GM12878 (cell line): ENCODE measurements around the gene PDIA5. TPM values are rescaled to one million over a fixed set of nuclear protein-coding genes. Genes with fewer than 3 reads are reported as not detected.

Experiments
- ATAC-seq: fragments of 200-7000 bp; cut with Tn5 transposase; 3 replicates; pipeline ENCODE4 v1.9.1; 2020; ENCODE audit warnings: mild to moderate bottlenecking, moderate library complexity
- BruUV-seq: library from RNA; stranded (reverse); fragments of 400-500 nt; replicated peaks from 2 replicates; lab custom pipeline; 2021; lab: Mats Ljungman, UMichigan
- CTCF ChIA-PET: fragments of 300-600 bp; sonication (Branson Sonifier 250); formaldehyde crosslinking; extraction: SDS; loops from one replicate; lab custom pipeline; 2021; ENCODE audit warnings: inconsistent platforms; lab: Yijun Ruan, JAX
- POLR2A ChIA-PET: fragments of 350-600 bp; formaldehyde crosslinking; extraction: SDS; loops from one replicate; lab custom pipeline; 2021; ENCODE audit warnings: inconsistent platforms; lab: Charles Lee
- RAD21 ChIA-PET: fragments of 300-600 bp; sonication (Branson Sonifier 250); formaldehyde crosslinking; loops from one replicate; lab custom pipeline; 2023; ENCODE audit warnings: antibody characterized with exemption; ENCODE audit not compliant: unreplicated experiment; lab: Charles Lee
- SMC1A ChIA-PET: fragments of 300-600 bp; sonication (Branson Sonifier 250); formaldehyde crosslinking; loops from one replicate; lab custom pipeline; 2023; ENCODE audit not compliant: unreplicated experiment, uncharacterized antibody; lab: Charles Lee
- DNase-seq: peaks from one replicate; pipeline ENCODE4 v3.0.0-alpha.2; 2011; ENCODE audit warnings: low read depth, low spot score
- FAIRE-seq: peaks from 3 replicates; lab custom pipeline; 2011; peaks lifted over from hg19 to GRCh38; lab: Jason Lieb, UNC
- H2AFZ ChIP-seq: 2 replicates; pipeline ENCODE4 v1.6.0; 2011; ENCODE audit warnings: low read depth, low read length, control low read depth; ENCODE audit not compliant: control insufficient read depth
- H3K27ac ChIP-seq: 2 replicates; pipeline ENCODE4 v1.5.1; 2011; ENCODE audit warnings: control low read depth; ENCODE audit not compliant: control insufficient read depth, insufficient read depth
- H3K27me3 ChIP-seq, 2 experiments: replicated peaks in 1 of 2; 2 replicates each; pipeline versions ENCODE4 v1.6.0 to v1.6.1; 2011; ENCODE audit warnings: low read length in 1 of 2; ENCODE audit not compliant: control insufficient read depth in 2 of 2, insufficient read depth in 2 of 2
- H3K36me3 ChIP-seq, 2 experiments: 2 replicates each; pipeline ENCODE4 v1.5.1; 2011; ENCODE audit warnings: low read length in 1 of 2; ENCODE audit not compliant: control insufficient read depth in 2 of 2, insufficient read depth in 2 of 2
- H3K4me1 ChIP-seq: 2 replicates; pipeline ENCODE4 v1.6.1; 2011; ENCODE audit warnings: mild to moderate bottlenecking, low read length, moderate library complexity, mixed read lengths; ENCODE audit not compliant: control insufficient read depth, insufficient read depth
- H3K4me2 ChIP-seq: 2 replicates; pipeline ENCODE4 v1.6.0; 2011; ENCODE audit warnings: control low read depth; ENCODE audit not compliant: control insufficient read depth, insufficient read depth
- H3K4me3 ChIP-seq: fragments of 200-600 bp; sonication (generic); 2 replicates; pipeline ENCODE4 v1.5.1; 2016
- H3K79me2 ChIP-seq: 2 replicates; pipeline ENCODE4 v1.6.0; 2011; ENCODE audit warnings: low read length; ENCODE audit not compliant: control insufficient read depth, insufficient read depth
- H3K9ac ChIP-seq: 2 replicates; pipeline ENCODE4 v1.8.0; 2011; ENCODE audit warnings: low read length, control low read depth, mixed read lengths; ENCODE audit not compliant: control insufficient read depth, insufficient read depth
- H3K9me3 ChIP-seq: replicated peaks from 3 replicates; pipeline ENCODE4 v1.5.1; 2011; ENCODE audit warnings: mild to moderate bottlenecking, low read length; ENCODE audit not compliant: control insufficient read depth, insufficient read depth
- H4K20me1 ChIP-seq: 2 replicates; pipeline ENCODE4 v1.6.0; 2011; ENCODE audit not compliant: control insufficient read depth, insufficient read depth
- E2F8 ChIP-seq: fragments of 450-650 bp; IDR thresholded peaks from 2 replicates; pipeline ENCODE4 v1.6.1; 2018; ENCODE audit warnings: mild to moderate bottlenecking, low read depth, moderate library complexity; ENCODE audit not compliant: partially characterized antibody
- GABPA ChIP-seq: IDR thresholded peaks from 2 replicates; pipeline ENCODE4 v1.6.1; 2014; ENCODE audit warnings: antibody characterized with exemption, low read depth, mild to moderate bottlenecking, inconsistent platforms
- MXI1 ChIP-seq: fragments of 150-350 bp; IDR thresholded peaks from 2 replicates; pipeline ENCODE4 v1.6.1; 2011; ENCODE audit warnings: low read depth, mild to moderate bottlenecking, inconsistent platforms, low read length, improper control_type of control experiment
- NBN ChIP-seq: fragments of 450-650 bp; IDR thresholded peaks from 2 replicates; pipeline ENCODE4 v1.6.1; 2016
- PRDM15 ChIP-seq: fragments of 450-650 bp; formaldehyde crosslinking; IDR thresholded peaks from 2 replicates; pipeline ENCODE4 v1.4.0; 2020; ENCODE audit warnings: mild to moderate bottlenecking, moderate library complexity
- REST ChIP-seq: IDR thresholded peaks from 2 replicates; pipeline ENCODE4 v1.6.1; 2012; ENCODE audit warnings: mild to moderate bottlenecking, low read depth, low read length
- SREBF2 ChIP-seq: IDR thresholded peaks from 2 replicates; pipeline ENCODE4 v1.6.1; 2012; ENCODE audit warnings: mild to moderate bottlenecking, low read length
- ZBTB11 ChIP-seq: fragments of 450-650 bp; formaldehyde crosslinking; IDR thresholded peaks from 2 replicates; pipeline ENCODE4 v1.5.0; 2022; ENCODE audit warnings: mild to moderate bottlenecking, missing genetic modification characterization
- WGBS: methylation state at CpG from one replicate; pipeline ENCODE4 v1.1.6; 2016; ENCODE audit warnings: low lambda C conversion rate; ENCODE audit not compliant: insufficient replicate concordance, insufficient coverage; ENCODE audit errors: missing lambda C conversion rate; 5-methylcytosine and 5-hydroxymethylcytosine counted together
- in situ Hi-C: fragments of 300-500 bp; cut with MboI; formaldehyde crosslinking; loops from 9 replicates; pipeline ENCODE4 v1.14.3; 2018; ENCODE audit warnings: mixed read lengths
- intact Hi-C: fragments of 100-400 bp; cut with micrococcal nuclease; formaldehyde crosslinking; loops from one replicate; pipeline ENCODE4 v1.14.2; 2022; ENCODE audit not compliant: unreplicated experiment
- polyA plus RNA-seq, 11 experiments: library from polyadenylated mRNA; depleted of rRNA in 4 of 11; unstranded in 6 of 11; stranded (reverse) in 5 of 11; fragments of >200 nt; fragmentation: Nextera tagmentation in 4 of 11; fragmentation: Illumina TruSeq in 1 of 11; extraction: Ambion mirVana in 4 of 11; extraction: Trizol in 1 of 11; gene quantifications; 1 replicate in 1 of 11; 2 replicates in 10 of 11; pipeline versions ENCODE4 v1.2.1 to v1.2.3, GENCODE V29; 2011 to 2016; ENCODE audit warnings: inconsistent platforms in 2 of 11, missing spikeins in 2 of 11, low read depth in 1 of 11
- total RNA-seq, 4 experiments: library from RNA; depleted of rRNA in 3 of 4; stranded (reverse); fragments of >200 nt in 3 of 4; fragmentation: Illumina TruSeq in 1 of 4; extraction: Trizol in 1 of 4; gene quantifications; 2 replicates each; pipeline versions ENCODE4 v1.2.1 to v1.2.3, GENCODE V29; 2013 to 2021

PDIA5 gene
- total and polyA plus RNA-seq, 10 of the 15 experiments (the other 5 are each of a cell fraction or from before 2014, with no cell fraction given): 4.1 to 24.8 (median 19.2) TPM

GRCh38 chr3:123090728-123091531 is 24.1 kb downstream of the PDIA5 start:
- in situ Hi-C loops: no loop called here
- H3K9me3 ChIP-seq: no peaks in the 10 kb centered on the region
- no TSS peak for BruUV-seq
- WGBS: 89% methylated on average over 12 of the region's 12 CpGs
- H3K36me3 ChIP-seq: peaks cover 10 to 13% of the 10 kb centered on the region in 2 experiments; a peak in 3 of 4 replicates
- H3K27me3 ChIP-seq: no peaks in the 10 kb centered on the region
- peaks cover 4% of the 10 kb centered on the region for H3K79me2 ChIP-seq
- H3K9ac ChIP-seq: no peak overlapping the region
- no peak overlapping the region for H3K4me2 ChIP-seq
- ChIA-PET CTCF (no interaction called here), SMC1A (no interaction called here), RAD21 (interaction anchor here (1.4 kb wide), 1 partner anchor 10 kb away, joined by 3 read pairs; no protein-coding TSS in a partner anchor), POLR2A (no interaction called here)
- DNase-seq (no peak), ATAC-seq (no peak), FAIRE-seq (no peak)
- intact Hi-C loops: no loop called here
- H3K4me1 ChIP-seq: no peaks in the 10 kb centered on the region
- no peak overlapping the region for H3K27ac ChIP-seq
- H3K4me3 ChIP-seq: no peak overlapping the region
- no peaks in the 10 kb centered on the region; the same call in 1 of the 2 replicates for H4K20me1 ChIP-seq
- H2AFZ ChIP-seq: no peak overlapping the region
- TF ChIP-seq ZBTB11 (CRISPR knock-in tag): no peak
- no peak for TF ChIP-seq GABPA
- no peak for TF ChIP-seq E2F8
- no peak for TF ChIP-seq REST
- no peak for TF ChIP-seq MXI1
- no peak for TF ChIP-seq NBN
- no peak for TF ChIP-seq PRDM15 (CRISPR knock-in tag)
- no peak for TF ChIP-seq SREBF2
